ENCODE results near the gene MLXIPL.

MLXIPL gene

GRCh38 chr7:73633323-73633722, 9.0 kb upstream of the MLXIPL start:
- Histone ChIP-seq H3K27ac (ENCODE audit: insufficient read depth in 1 of 2, low read depth in 1 of 2, low read length in 2 of 2, poor library complexity in 1 of 2, severe bottlenecking in 2 of 2) (no peak overlapping the region), H3K4me1 (ENCODE audit: control extremely low read depth in 1 of 4, control insufficient read depth in 4 of 4, insufficient read depth in 4 of 4, low read length in 3 of 4) (peaks cover 0 to 4% (median 0%) of the 10 kb centered on the region in 4 experiments), H3K4me3 (ENCODE audit: control insufficient read depth in 1 of 7, extremely low read depth in 1 of 7, insufficient read depth in 4 of 7, low read depth in 2 of 7, low read length in 6 of 7) (no peak overlapping the region), H3K9me3 (ENCODE audit: control extremely low read depth in 1 of 5, control insufficient read depth in 4 of 5, insufficient read depth in 2 of 5, low read depth in 1 of 5, low read length in 4 of 5) (no peaks in the 10 kb centered on the region), H3K36me3 (ENCODE audit: control insufficient read depth in 4 of 4, insufficient read depth in 4 of 4, low read length in 3 of 4) (no peaks in the 10 kb centered on the region), H3K27me3 (replicated peaks in 2 of 5; ENCODE audit: control insufficient read depth in 4 of 5, insufficient read depth in 5 of 5, low read length in 4 of 5) (peaks cover 0 to 61% (median 16%) of the 10 kb centered on the region in 5 experiments)
- no peak for DNase-seq
- 80% methylated on average over 5 of the region's 7 CpGs for WGBS (ENCODE audit: insufficient coverage)
- ChIA-PET CTCF (interaction anchor here (1.0 to 1.5 kb wide), 2 partner anchors 9 to 26 kb away, joined by 3 to 4 read pairs; no protein-coding TSS in a partner anchor), POLR2A (no interaction called here)

- H3K27me3 ChIP-seq (replicated peaks in 2 of 5; ENCODE audit: control insufficient read depth in 4 of 5, insufficient read depth in 5 of 5, low read length in 4 of 5), result peaks cover 0 to 67% (median 27%) of the 10 kb centered on the region in 5 experiments
- H3K36me3 ChIP-seq (ENCODE audit: control insufficient read depth in 4 of 4, insufficient read depth in 4 of 4, low read length in 3 of 4), result no peaks in the 10 kb centered on the region
- 0% methylated on average over 1 of the region's 1 CpG for WGBS (ENCODE audit: insufficient coverage)
- peaks cover 0 to 4% (median 0%) of the 10 kb centered on the region in 4 experiments for H3K4me1 ChIP-seq (ENCODE audit: control extremely low read depth in 1 of 4, control insufficient read depth in 4 of 4, insufficient read depth in 4 of 4, low read length in 3 of 4)
- CTCF ChIA-PET, result interaction anchor here (0.9 to 3.1 kb wide), 5 partner anchors 11 to 94 kb away, joined by 3 to 18 read pairs (median 4); no protein-coding TSS in a partner anchor
- H3K27ac ChIP-seq (ENCODE audit: insufficient read depth in 1 of 2, low read depth in 1 of 2, low read length in 2 of 2, poor library complexity in 1 of 2, severe bottlenecking in 2 of 2), result no peak overlapping the region
- H3K9me3 ChIP-seq (ENCODE audit: control extremely low read depth in 1 of 5, control insufficient read depth in 4 of 5, insufficient read depth in 2 of 5, low read depth in 1 of 5, low read length in 4 of 5), result no peaks in the 10 kb centered on the region
- POLR2A ChIA-PET, result no interaction called here
- no peak overlapping the region for H3K4me3 ChIP-seq (ENCODE audit: control insufficient read depth in 1 of 7, extremely low read depth in 1 of 7, insufficient read depth in 4 of 7, low read depth in 2 of 7, low read length in 6 of 7)
- no peak for DNase-seq
These were observed 7.2 kb upstream of the MLXIPL start for GRCh38 chr7:73631558-73631957.

GRCh38 chr7:73628504-73628903, 4.2 kb upstream of the MLXIPL start:
- Histone ChIP-seq H3K4me3 (ENCODE audit: control insufficient read depth in 1 of 7, extremely low read depth in 1 of 7, insufficient read depth in 4 of 7, low read depth in 2 of 7, low read length in 6 of 7) (no peak overlapping the region), H3K27ac (ENCODE audit: insufficient read depth in 1 of 2, low read depth in 1 of 2, low read length in 2 of 2, poor library complexity in 1 of 2, severe bottlenecking in 2 of 2) (no peak overlapping the region), H3K36me3 (ENCODE audit: control insufficient read depth in 4 of 4, insufficient read depth in 4 of 4, low read length in 3 of 4) (no peaks in the 10 kb centered on the region), H3K4me1 (ENCODE audit: control extremely low read depth in 1 of 4, control insufficient read depth in 4 of 4, insufficient read depth in 4 of 4, low read length in 3 of 4) (peaks cover 0 to 8% (median 4%) of the 10 kb centered on the region in 4 experiments), H3K9me3 (ENCODE audit: control extremely low read depth in 1 of 5, control insufficient read depth in 4 of 5, insufficient read depth in 2 of 5, low read depth in 1 of 5, low read length in 4 of 5) (no peaks in the 10 kb centered on the region), H3K27me3 (replicated peaks in 2 of 5; ENCODE audit: control insufficient read depth in 4 of 5, insufficient read depth in 5 of 5, low read length in 4 of 5) (peaks cover 0 to 76% (median 28%) of the 10 kb centered on the region in 5 experiments)
- ChIA-PET POLR2A (no interaction called here), CTCF (interaction anchor here (0.5 to 3.1 kb wide), 10 partner anchors 8 to 892 kb away, joined by 3 to 20 read pairs (median 7); no protein-coding TSS in a partner anchor)
- DNase-seq, result no peak
- 100% methylated on average over 2 of the region's 4 CpGs for WGBS (ENCODE audit: insufficient coverage)

- CTCF ChIA-PET, result interaction anchor here (0.6 to 2.0 kb wide), 4 partner anchors 16 to 108 kb away, joined by 3 to 6 read pairs (median 4); no protein-coding TSS in a partner anchor
- WGBS (ENCODE audit: insufficient coverage), result 27% methylated on average over 2 of the region's 3 CpGs
- Histone ChIP-seq H3K4me3 (ENCODE audit: control insufficient read depth in 1 of 7, extremely low read depth in 1 of 7, insufficient read depth in 4 of 7, low read depth in 2 of 7, low read length in 6 of 7) (no peak overlapping the region), H3K9me3 (ENCODE audit: control extremely low read depth in 1 of 5, control insufficient read depth in 4 of 5, insufficient read depth in 2 of 5, low read depth in 1 of 5, low read length in 4 of 5) (no peaks in the 10 kb centered on the region), H3K27ac (ENCODE audit: insufficient read depth in 1 of 2, low read depth in 1 of 2, low read length in 2 of 2, poor library complexity in 1 of 2, severe bottlenecking in 2 of 2) (no peak overlapping the region), H3K27me3 (replicated peaks in 2 of 5; ENCODE audit: control insufficient read depth in 4 of 5, insufficient read depth in 5 of 5, low read length in 4 of 5) (peaks cover 10 to 79% (median 36%) of the 10 kb centered on the region in 5 experiments), H3K4me1 (ENCODE audit: control extremely low read depth in 1 of 4, control insufficient read depth in 4 of 4, insufficient read depth in 4 of 4, low read length in 3 of 4) (peaks cover 0 to 16% (median 11%) of the 10 kb centered on the region in 4 experiments), H3K36me3 (ENCODE audit: control insufficient read depth in 4 of 4, insufficient read depth in 4 of 4, low read length in 3 of 4) (no peaks in the 10 kb centered on the region)
- DNase-seq, result no peak
- POLR2A ChIA-PET, result no interaction called here
These were observed 2.5 kb upstream of the MLXIPL start for GRCh38 chr7:73626814-73627213.

GRCh38 chr7:73625276-73625675, 954 bp upstream of the MLXIPL start:
- H3K4me3 ChIP-seq (ENCODE audit: control insufficient read depth in 1 of 7, extremely low read depth in 1 of 7, insufficient read depth in 4 of 7, low read depth in 2 of 7, low read length in 6 of 7), result no peak overlapping the region
- ChIA-PET CTCF (interaction anchor here (0.7 to 2.0 kb wide), 3 partner anchors 19 to 231 kb away, joined by 3 to 6 read pairs (median 4); no protein-coding TSS in a partner anchor), POLR2A (no interaction called here)
- WGBS (ENCODE audit: insufficient coverage), result 97% methylated on average over 5 of the region's 11 CpGs
- no peaks in the 10 kb centered on the region for H3K9me3 ChIP-seq (ENCODE audit: control extremely low read depth in 1 of 5, control insufficient read depth in 4 of 5, insufficient read depth in 2 of 5, low read depth in 1 of 5, low read length in 4 of 5)
- no peaks in the 10 kb centered on the region for H3K36me3 ChIP-seq (ENCODE audit: control insufficient read depth in 4 of 4, insufficient read depth in 4 of 4, low read length in 3 of 4)
- peaks cover 0 to 16% (median 11%) of the 10 kb centered on the region in 4 experiments for H3K4me1 ChIP-seq (ENCODE audit: control extremely low read depth in 1 of 4, control insufficient read depth in 4 of 4, insufficient read depth in 4 of 4, low read length in 3 of 4)
- H3K27ac ChIP-seq (ENCODE audit: insufficient read depth in 1 of 2, low read depth in 1 of 2, low read length in 2 of 2, poor library complexity in 1 of 2, severe bottlenecking in 2 of 2), result no peak overlapping the region
- no peak for DNase-seq
- peaks cover 10 to 87% (median 44%) of the 10 kb centered on the region in 5 experiments for H3K27me3 ChIP-seq (replicated peaks in 2 of 5; ENCODE audit: control insufficient read depth in 4 of 5, insufficient read depth in 5 of 5, low read length in 4 of 5)

- Histone ChIP-seq H3K36me3 (ENCODE audit: control insufficient read depth in 4 of 4, insufficient read depth in 4 of 4, low read length in 3 of 4) (no peaks in the 10 kb centered on the region), H3K27me3 (replicated peaks in 2 of 5; ENCODE audit: control insufficient read depth in 4 of 5, insufficient read depth in 5 of 5, low read length in 4 of 5) (peaks cover 10 to 89% (median 44%) of the 10 kb centered on the region in 5 experiments), H3K27ac (ENCODE audit: insufficient read depth in 1 of 2, low read depth in 1 of 2, low read length in 2 of 2, poor library complexity in 1 of 2, severe bottlenecking in 2 of 2) (no peak overlapping the region), H3K9me3 (ENCODE audit: control extremely low read depth in 1 of 5, control insufficient read depth in 4 of 5, insufficient read depth in 2 of 5, low read depth in 1 of 5, low read length in 4 of 5) (no peaks in the 10 kb centered on the region), H3K4me1 (ENCODE audit: control extremely low read depth in 1 of 4, control insufficient read depth in 4 of 4, insufficient read depth in 4 of 4, low read length in 3 of 4) (peaks cover 0 to 16% (median 11%) of the 10 kb centered on the region in 4 experiments), H3K4me3 (ENCODE audit: control insufficient read depth in 1 of 7, extremely low read depth in 1 of 7, insufficient read depth in 4 of 7, low read depth in 2 of 7, low read length in 6 of 7) (no peak overlapping the region)
- WGBS (ENCODE audit: insufficient coverage), result 32% methylated on average over 4 of the region's 9 CpGs
- ChIA-PET CTCF (interaction anchor here (0.7 kb wide), 1 partner anchor 18 kb away, joined by 3 read pairs; no protein-coding TSS in a partner anchor), POLR2A (no interaction called here)
- DNase-seq, result no peak
These were observed 313 bp upstream of the MLXIPL start for GRCh38 chr7:73624669-73625001.

GRCh38 chr7:73622909-73623797, 1.2 kb downstream of the MLXIPL start:
- CTCF ChIA-PET, result interaction anchor here (1.7 kb wide), 1 partner anchor 99 kb away, joined by 3 read pairs; no protein-coding TSS in a partner anchor

More at GRCh38 chr7:73622909-73623797, 1.2 kb downstream of the MLXIPL start:
- DNase-seq, result peak in 1 of 3 donors; percentile 28
- no peak overlapping the region for H3K27ac ChIP-seq (ENCODE audit: insufficient read depth in 1 of 2, low read depth in 1 of 2, low read length in 2 of 2, poor library complexity in 1 of 2, severe bottlenecking in 2 of 2)
- no peak overlapping the region for H3K4me3 ChIP-seq (ENCODE audit: control insufficient read depth in 1 of 7, extremely low read depth in 1 of 7, insufficient read depth in 4 of 7, low read depth in 2 of 7, low read length in 6 of 7)
- H3K9me3 ChIP-seq (ENCODE audit: control extremely low read depth in 1 of 5, control insufficient read depth in 4 of 5, insufficient read depth in 2 of 5, low read depth in 1 of 5, low read length in 4 of 5), result no peaks in the 10 kb centered on the region
- WGBS (ENCODE audit: insufficient coverage), result under 1% methylated on average over 35 of the region's 58 CpGs
- H3K27me3 ChIP-seq (replicated peaks in 2 of 5; ENCODE audit: control insufficient read depth in 4 of 5, insufficient read depth in 5 of 5, low read length in 4 of 5), result peaks cover 10 to 90% (median 34%) of the 10 kb centered on the region in 5 experiments
- POLR2A ChIA-PET, result no interaction called here
- H3K36me3 ChIP-seq (ENCODE audit: control insufficient read depth in 4 of 4, insufficient read depth in 4 of 4, low read length in 3 of 4), result no peaks in the 10 kb centered on the region
- H3K4me1 ChIP-seq (ENCODE audit: control extremely low read depth in 1 of 4, control insufficient read depth in 4 of 4, insufficient read depth in 4 of 4, low read length in 3 of 4), result peaks cover 0 to 16% (median 11%) of the 10 kb centered on the region in 4 experiments

All from common myeloid progenitor, CD34-positive (primary cell).